Tibial artery (tissue), 4 donors: ENCODE results near the gene RAB19.

Source experiments
- DNase-seq, 2 donors: peaks; one replicate each; pipeline ENCODE4 v3.0.0-alpha.2; 2019
- H3K27ac ChIP-seq, 2 donors: fragments of 200-600 bp; sonication (generic) in 1 of 2; 1 replicate in 1 of 2; 2 replicates in 1 of 2; pipeline ENCODE4 v1.5.1; 2018 to 2019; ENCODE audit warnings: mild to moderate bottlenecking in 1 of 2
- H3K27me3 ChIP-seq, 2 donors: fragments of 200-600 bp; sonication (generic) in 1 of 2; one replicate each; pipeline versions ENCODE4 v1.5.1 to v1.6.0; 2016 to 2019
- H3K36me3 ChIP-seq, 3 donors: fragments of 200-600 bp; sonication (generic) in 2 of 3; one replicate each; pipeline ENCODE4 v1.5.1; 2016 to 2019; ENCODE audit warnings: mild to moderate bottlenecking in 2 of 3
- H3K4me1 ChIP-seq, 4 donors: fragments of 200-600 bp; sonication (generic) in 2 of 4; 1 replicate in 3 of 4; 2 replicates in 1 of 4; pipeline ENCODE4 v1.5.1; 2016 to 2019
- H3K4me3 ChIP-seq, 2 donors: fragments of 200-600 bp; sonication (generic) in 1 of 2; 1 replicate in 1 of 2; 2 replicates in 1 of 2; pipeline ENCODE4 v1.5.1; 2018 to 2019; ENCODE audit warnings: mild to moderate bottlenecking in 2 of 2
- H3K9me3 ChIP-seq, 3 donors: fragments of 200-600 bp; sonication (generic) in 1 of 3; one replicate each; pipeline ENCODE4 v1.5.1; 2016 to 2019
- intact Hi-C: fragments of 100-400 bp; cut with DNase I; formaldehyde crosslinking; loops from one replicate; pipeline ENCODE4 v1.15.0; 2023; ENCODE audit warnings: low total_unique reads
- TF ChIP-seq, protein P1 (sequence below), 2 experiments: fragments of 200-600 bp in 1 of 2; fragments of 450-650 bp in 1 of 2; IDR thresholded peaks; one replicate each; pipeline ENCODE4 v1.5.1; 2017 to 2019; ENCODE audit warnings: antibody characterized with exemption in 2 of 2, mild to moderate bottlenecking in 1 of 2, moderate library complexity in 1 of 2

The RAB19 gene

DNA sequence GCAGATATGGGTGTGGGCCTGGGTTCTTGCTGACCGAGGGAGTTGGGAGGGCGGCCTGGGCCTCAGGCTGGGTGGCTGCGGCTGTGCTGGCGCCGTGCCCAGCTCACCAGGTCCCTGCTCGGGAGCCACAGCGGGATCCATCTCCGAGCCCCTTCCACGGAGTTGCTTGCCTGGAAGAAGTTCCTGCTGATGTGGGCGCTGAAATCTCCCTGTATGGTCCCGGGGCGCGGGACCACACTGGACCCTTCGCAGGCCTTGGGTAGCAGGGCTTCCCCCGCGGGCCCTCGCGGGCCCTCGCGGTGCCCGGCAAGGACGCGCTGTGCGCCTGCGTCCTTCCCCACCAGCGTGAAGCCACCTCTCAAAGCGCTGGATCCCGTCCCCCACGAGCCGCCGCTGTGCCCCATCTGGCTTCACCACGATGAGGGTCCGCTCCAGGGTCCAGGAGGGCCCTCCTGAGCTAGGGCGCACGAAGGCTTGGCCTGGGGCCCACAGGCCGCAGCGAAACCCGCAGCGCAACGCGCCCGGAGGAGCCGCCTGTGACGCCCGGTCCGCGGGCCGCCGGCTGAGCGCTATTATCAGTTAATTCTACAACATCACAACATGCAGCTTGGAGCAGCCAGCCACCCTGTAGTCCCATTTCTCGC lies 31.5 kb downstream of the RAB19 start:
- H3K4me1 ChIP-seq, result no peaks in the 10 kb centered on the region
- DNase-seq, result no peak
- TF ChIP-seq, protein P1, sequence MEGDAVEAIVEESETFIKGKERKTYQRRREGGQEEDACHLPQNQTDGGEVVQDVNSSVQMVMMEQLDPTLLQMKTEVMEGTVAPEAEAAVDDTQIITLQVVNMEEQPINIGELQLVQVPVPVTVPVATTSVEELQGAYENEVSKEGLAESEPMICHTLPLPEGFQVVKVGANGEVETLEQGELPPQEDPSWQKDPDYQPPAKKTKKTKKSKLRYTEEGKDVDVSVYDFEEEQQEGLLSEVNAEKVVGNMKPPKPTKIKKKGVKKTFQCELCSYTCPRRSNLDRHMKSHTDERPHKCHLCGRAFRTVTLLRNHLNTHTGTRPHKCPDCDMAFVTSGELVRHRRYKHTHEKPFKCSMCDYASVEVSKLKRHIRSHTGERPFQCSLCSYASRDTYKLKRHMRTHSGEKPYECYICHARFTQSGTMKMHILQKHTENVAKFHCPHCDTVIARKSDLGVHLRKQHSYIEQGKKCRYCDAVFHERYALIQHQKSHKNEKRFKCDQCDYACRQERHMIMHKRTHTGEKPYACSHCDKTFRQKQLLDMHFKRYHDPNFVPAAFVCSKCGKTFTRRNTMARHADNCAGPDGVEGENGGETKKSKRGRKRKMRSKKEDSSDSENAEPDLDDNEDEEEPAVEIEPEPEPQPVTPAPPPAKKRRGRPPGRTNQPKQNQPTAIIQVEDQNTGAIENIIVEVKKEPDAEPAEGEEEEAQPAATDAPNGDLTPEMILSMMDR (IDR thresholded peaks at IDR 0.05), result no peak
- H3K27me3 ChIP-seq, result peaks cover 0 to 7% of the 10 kb centered on the region in 2 donors
- intact Hi-C loops, result no loop called here
- no peak overlapping the region for H3K27ac ChIP-seq
- no peaks in the 10 kb centered on the region for H3K36me3 ChIP-seq
- H3K9me3 ChIP-seq, result no peaks in the 10 kb centered on the region
- H3K4me3 ChIP-seq, result no peak overlapping the region

- Histone ChIP-seq H3K4me1 (no peaks in the 10 kb centered on the region), H3K27me3 (peaks cover 0 to 7% of the 10 kb centered on the region in 2 donors), H3K9me3 (no peaks in the 10 kb centered on the region), H3K4me3 (no peak overlapping the region), H3K27ac (no peak overlapping the region), H3K36me3 (no peaks in the 10 kb centered on the region)
- DNase-seq, result no peak
- intact Hi-C loops, result no loop called here
- TF ChIP-seq, protein P1 (IDR thresholded peaks at IDR 0.05), result no peak
These were observed 35.5 kb downstream of the RAB19 start for GRCh38 chr7:140439359-140439758.

GRCh38 chr7:140440593-140440992 lies 36.7 kb downstream of the RAB19 start:
- Histone ChIP-seq H3K4me3 (no peak overlapping the region), H3K4me1 (no peaks in the 10 kb centered on the region), H3K9me3 (no peaks in the 10 kb centered on the region), H3K27me3 (no peaks in the 10 kb centered on the region), H3K27ac (no peak overlapping the region), H3K36me3 (no peaks in the 10 kb centered on the region)
- DNase-seq, result no peak
- TF ChIP-seq, protein P1 (IDR thresholded peaks at IDR 0.05), result no peak
- intact Hi-C loops, result no loop called here

GRCh38 chr7:140441519-140441918 lies 37.7 kb downstream of the RAB19 start:
- intact Hi-C loops, result no loop called here
- Histone ChIP-seq H3K4me3 (no peak overlapping the region), H3K36me3 (no peaks in the 10 kb centered on the region), H3K4me1 (no peaks in the 10 kb centered on the region), H3K27me3 (no peaks in the 10 kb centered on the region), H3K27ac (no peak overlapping the region), H3K9me3 (no peaks in the 10 kb centered on the region)
- TF ChIP-seq, protein P1 (IDR thresholded peaks at IDR 0.05), result no peak
- no peak for DNase-seq

DNA sequence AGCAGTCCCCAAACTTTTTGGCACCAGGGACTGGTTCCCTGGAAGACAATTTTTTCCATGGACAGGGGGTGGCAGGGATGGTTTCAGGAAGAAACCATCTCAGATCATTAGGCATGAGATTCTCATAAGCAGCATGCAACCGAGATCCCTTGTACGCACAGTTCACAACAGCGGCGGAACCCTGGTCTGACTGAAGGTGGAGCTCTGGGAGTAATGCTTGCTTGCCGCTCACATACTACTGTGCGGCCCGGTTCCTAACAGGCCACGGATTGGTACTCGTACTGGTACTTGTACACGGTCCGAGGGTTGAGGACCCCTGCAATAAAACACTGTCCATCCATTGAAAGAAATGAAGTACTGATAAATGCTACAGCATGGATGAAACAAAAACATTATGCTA lies 42.6 kb downstream of the RAB19 start:
- no peak for DNase-seq
- intact Hi-C loops, result no loop called here
- H3K4me1 ChIP-seq, result no peaks in the 10 kb centered on the region
- TF ChIP-seq, protein P1 (IDR thresholded peaks at IDR 0.05), result no peak
- no peak overlapping the region for H3K27ac ChIP-seq
- H3K4me3 ChIP-seq, result no peak overlapping the region
- H3K9me3 ChIP-seq, result no peaks in the 10 kb centered on the region
- no peaks in the 10 kb centered on the region for H3K36me3 ChIP-seq
- H3K27me3 ChIP-seq, result no peaks in the 10 kb centered on the region

- no peaks in the 10 kb centered on the region for H3K27me3 ChIP-seq
- H3K36me3 ChIP-seq, result peaks cover 0 to 11% (median 7%) of the 10 kb centered on the region in 3 donors
- intact Hi-C loops, result no loop called here
- H3K4me3 ChIP-seq, result no peak overlapping the region
- TF ChIP-seq, protein P1 (IDR thresholded peaks at IDR 0.05), result no peak
- no peaks in the 10 kb centered on the region for H3K4me1 ChIP-seq
- H3K27ac ChIP-seq, result no peak overlapping the region
- H3K9me3 ChIP-seq, result no peaks in the 10 kb centered on the region
- DNase-seq, result no peak
These were observed 44.0 kb downstream of the RAB19 start for GRCh38 chr7:140447841-140448240.
